Pulmonary artery endothelial cell (primary cell): ENCODE data around the gene ALDH4A1. TPM values are rescaled to one million over a fixed set of nuclear protein-coding genes. Genes with fewer than 3 reads are reported as not detected.

Source experiments
- DNase-seq: peaks from one replicate; pipeline ENCODE4 v3.0.0-alpha.2; 2011; ENCODE audit warnings: low read depth, low spot score
- total RNA-seq: library from RNA; depleted of rRNA; stranded (reverse); fragments of >200 nt; gene quantifications from 2 replicates; pipeline ENCODE4 v1.2.3, GENCODE V29; 2014

The ALDH4A1 gene
- total RNA-seq, 1 donor from 2014 or later = 11.8 TPM

GRCh38 chr1:18922848-18923755 is 20.7 kb upstream of the ALDH4A1 start:
- no peak for DNase-seq

GRCh38 chr1:18922319-18922726 is 20.0 kb upstream of the ALDH4A1 start:
- DNase-seq = no peak

- no peak for DNase-seq
These were observed 19.3 kb upstream of the ALDH4A1 start for GRCh38 chr1:18921516-18922251.

- DNase-seq = no peak
These were observed 18.6 kb upstream of the ALDH4A1 start for GRCh38 chr1:18920931-18921330.

GRCh38 chr1:18919956-18920355 is 17.6 kb upstream of the ALDH4A1 start:
- no peak for DNase-seq

- no peak for DNase-seq
These were observed 17.0 kb upstream of the ALDH4A1 start for GRCh38 chr1:18919197-18919905.

GRCh38 chr1:18918417-18918816 is 16.1 kb upstream of the ALDH4A1 start:
- DNase-seq = no peak

GRCh38 chr1:18917071-18917799 is 14.9 kb upstream of the ALDH4A1 start:
- DNase-seq = no peak

GRCh38 chr1:18915341-18915740 is 13.0 kb upstream of the ALDH4A1 start:
- no peak for DNase-seq

GRCh38 chr1:18913065-18913835 is 10.9 kb upstream of the ALDH4A1 start:
- DNase-seq = peak; percentile 73

- DNase-seq = no peak
These were observed 10.2 kb upstream of the ALDH4A1 start for GRCh38 chr1:18912550-18912949.

GRCh38 chr1:18908911-18909771 is 6.8 kb upstream of the ALDH4A1 start:
- no peak for DNase-seq

GRCh38 chr1:18907917-18908845 is 5.8 kb upstream of the ALDH4A1 start:
- DNase-seq = no peak

- DNase-seq = no peak
These were observed 4.9 kb upstream of the ALDH4A1 start for GRCh38 chr1:18907021-18907916.

- no peak for DNase-seq
These were observed 969 bp upstream of the ALDH4A1 start for GRCh38 chr1:18903291-18903756.

GRCh38 chr1:18901952-18902522 is 318 bp downstream of the ALDH4A1 start:
- no peak for DNase-seq
